ENCODE data around the gene SLC22A15.

The SLC22A15 gene

DNA sequence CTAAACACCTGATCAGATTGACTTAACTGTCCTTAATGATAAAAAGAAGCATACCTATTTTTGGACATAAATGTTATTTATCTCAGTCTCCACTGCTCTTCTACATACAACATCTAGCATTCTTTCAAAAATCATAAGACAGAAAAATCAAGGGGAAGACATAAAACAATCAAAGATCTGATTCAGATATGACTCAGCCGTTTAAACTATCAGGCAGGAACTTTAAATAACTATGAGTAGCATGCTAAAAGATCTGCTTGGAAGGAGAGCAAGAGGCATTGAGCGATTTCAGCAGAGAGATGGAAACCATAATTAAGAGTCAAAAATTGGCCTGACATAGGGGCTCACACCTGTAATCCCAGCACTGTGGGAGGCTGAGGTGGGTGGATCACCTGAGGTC is 27.2 kb upstream of the SLC22A15 start:
- H3K4me3 ChIP-seq (replicated peaks; ENCODE audit: low read depth, low read length): no peak overlapping the region
- DNase-seq (ENCODE audit: extremely low read depth, low read depth): no peak
- TF ChIP-seq, protein P1, sequence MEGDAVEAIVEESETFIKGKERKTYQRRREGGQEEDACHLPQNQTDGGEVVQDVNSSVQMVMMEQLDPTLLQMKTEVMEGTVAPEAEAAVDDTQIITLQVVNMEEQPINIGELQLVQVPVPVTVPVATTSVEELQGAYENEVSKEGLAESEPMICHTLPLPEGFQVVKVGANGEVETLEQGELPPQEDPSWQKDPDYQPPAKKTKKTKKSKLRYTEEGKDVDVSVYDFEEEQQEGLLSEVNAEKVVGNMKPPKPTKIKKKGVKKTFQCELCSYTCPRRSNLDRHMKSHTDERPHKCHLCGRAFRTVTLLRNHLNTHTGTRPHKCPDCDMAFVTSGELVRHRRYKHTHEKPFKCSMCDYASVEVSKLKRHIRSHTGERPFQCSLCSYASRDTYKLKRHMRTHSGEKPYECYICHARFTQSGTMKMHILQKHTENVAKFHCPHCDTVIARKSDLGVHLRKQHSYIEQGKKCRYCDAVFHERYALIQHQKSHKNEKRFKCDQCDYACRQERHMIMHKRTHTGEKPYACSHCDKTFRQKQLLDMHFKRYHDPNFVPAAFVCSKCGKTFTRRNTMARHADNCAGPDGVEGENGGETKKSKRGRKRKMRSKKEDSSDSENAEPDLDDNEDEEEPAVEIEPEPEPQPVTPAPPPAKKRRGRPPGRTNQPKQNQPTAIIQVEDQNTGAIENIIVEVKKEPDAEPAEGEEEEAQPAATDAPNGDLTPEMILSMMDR (IDR thresholded peaks at IDR 0.05; ENCODE audit: low read depth, low read length, missing control alignments): no peak

DNA sequence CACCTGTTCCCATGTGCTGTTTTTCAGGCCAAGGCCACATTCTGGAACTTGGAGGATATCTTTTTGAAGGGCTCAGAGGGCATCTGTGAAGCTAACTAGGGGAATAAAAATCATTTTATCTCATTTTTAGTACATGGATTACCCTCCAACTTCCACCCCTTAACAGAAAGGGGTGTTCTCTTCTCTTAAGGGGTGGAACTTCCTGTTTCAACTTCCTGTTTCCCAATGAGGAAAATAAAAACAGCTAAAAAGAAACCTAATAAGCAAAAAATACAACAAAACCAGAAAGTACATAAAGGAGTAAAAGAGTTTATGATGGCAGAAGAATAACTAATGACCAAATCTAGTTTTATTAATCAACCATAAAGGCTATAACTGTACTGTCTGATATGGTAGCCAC is 24.8 kb upstream of the SLC22A15 start:
- no peak for DNase-seq (ENCODE audit: extremely low read depth, low read depth)
- no peak overlapping the region for H3K4me3 ChIP-seq (replicated peaks; ENCODE audit: low read depth, low read length)
- TF ChIP-seq, protein P1 (IDR thresholded peaks at IDR 0.05; ENCODE audit: low read depth, low read length, missing control alignments): no peak

DNA sequence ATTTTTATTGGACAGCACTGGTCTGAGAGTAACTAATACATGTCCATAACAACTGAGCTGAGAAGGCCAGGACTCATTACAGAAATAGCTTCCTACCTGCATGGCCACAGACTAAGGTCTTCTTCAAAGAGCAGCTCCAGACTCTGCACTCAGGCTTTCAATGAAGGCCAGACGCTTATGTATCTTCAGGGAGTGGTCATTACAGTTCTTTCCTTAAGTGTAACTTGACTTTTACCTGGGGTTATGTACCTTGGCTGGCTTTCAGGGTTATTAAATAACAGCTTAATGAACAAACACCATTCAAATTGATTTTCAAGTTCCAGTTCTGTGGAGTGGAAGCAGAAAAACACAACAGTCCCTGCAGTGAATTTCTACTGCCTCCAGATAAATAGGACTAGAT is 23.8 kb upstream of the SLC22A15 start:
- TF ChIP-seq, protein P1 (IDR thresholded peaks at IDR 0.05; ENCODE audit: low read depth, low read length, missing control alignments): no peak
- H3K4me3 ChIP-seq (replicated peaks; ENCODE audit: low read depth, low read length): no peak overlapping the region
- DNase-seq (ENCODE audit: extremely low read depth, low read depth): no peak

DNA sequence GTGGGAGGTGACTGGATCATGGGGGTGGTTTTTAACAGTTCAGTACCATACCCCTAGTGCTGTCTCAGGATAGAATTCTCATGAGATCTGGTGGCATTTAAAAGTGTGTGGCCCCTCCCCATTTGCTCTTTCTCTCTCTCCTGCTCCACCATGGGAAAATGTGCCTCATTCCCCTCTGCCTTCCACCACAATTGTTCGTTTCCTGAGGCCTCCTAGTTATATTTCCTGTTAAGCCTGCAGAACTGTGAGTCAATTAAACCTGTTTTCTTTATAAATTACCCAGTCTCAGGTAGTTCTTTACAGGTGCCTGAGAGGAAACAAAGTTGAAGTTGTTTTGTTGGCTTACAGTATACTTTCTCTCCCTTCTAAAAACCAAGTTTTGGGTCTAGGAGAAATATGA is 23.1 kb upstream of the SLC22A15 start:
- no peak for DNase-seq (ENCODE audit: extremely low read depth, low read depth)
- H3K4me3 ChIP-seq (replicated peaks; ENCODE audit: low read depth, low read length): no peak overlapping the region
- TF ChIP-seq, protein P1 (IDR thresholded peaks at IDR 0.05; ENCODE audit: low read depth, low read length, missing control alignments): no peak

DNA sequence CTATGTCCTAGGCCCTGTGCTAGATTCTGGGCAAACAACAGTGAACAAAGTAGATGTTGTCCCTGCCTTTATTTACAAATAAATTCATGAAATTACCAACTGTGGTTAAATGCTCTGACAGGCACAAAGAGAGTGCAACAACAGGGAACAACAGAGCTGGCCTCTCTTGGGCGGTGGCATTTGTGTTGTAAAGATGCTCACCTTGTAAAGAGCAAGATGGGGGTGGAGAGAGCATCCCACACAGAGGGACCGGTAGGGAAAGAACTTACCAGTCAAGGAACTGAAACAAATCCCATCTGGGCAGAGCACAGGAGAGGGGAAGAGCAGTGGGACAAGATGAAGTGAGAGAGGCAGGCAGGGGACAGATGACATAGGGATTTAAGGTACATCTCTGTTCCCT is 21.6 kb upstream of the SLC22A15 start:
- no peak overlapping the region for H3K4me3 ChIP-seq (replicated peaks; ENCODE audit: low read depth, low read length)
- no peak for DNase-seq (ENCODE audit: extremely low read depth, low read depth)
- TF ChIP-seq, protein P1 (IDR thresholded peaks at IDR 0.05; ENCODE audit: low read depth, low read length, missing control alignments): no peak

DNA sequence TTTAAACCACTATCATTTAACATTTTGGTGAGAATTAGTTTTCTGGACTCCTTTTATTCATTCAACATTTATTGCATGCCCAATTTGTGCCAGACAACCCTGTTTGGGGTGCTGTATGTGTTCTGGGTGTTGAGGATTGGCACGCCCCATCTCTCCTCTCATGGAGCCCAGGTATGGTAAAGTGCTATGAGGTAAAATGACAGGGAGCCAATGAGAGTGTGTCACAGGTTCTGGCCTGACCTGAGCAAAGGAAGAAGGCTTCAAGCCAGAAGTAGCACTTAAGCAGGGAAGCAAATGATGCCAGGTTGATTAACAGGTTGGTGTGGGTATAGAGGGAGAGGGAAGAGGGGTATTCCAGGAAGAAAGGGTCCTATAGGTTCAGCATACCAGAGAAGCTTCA is 21.1 kb upstream of the SLC22A15 start:
- H3K4me3 ChIP-seq (replicated peaks; ENCODE audit: low read depth, low read length): no peak overlapping the region
- TF ChIP-seq, protein P1 (IDR thresholded peaks at IDR 0.05; ENCODE audit: low read depth, low read length, missing control alignments): no peak
- no peak for DNase-seq (ENCODE audit: extremely low read depth, low read depth)

DNA sequence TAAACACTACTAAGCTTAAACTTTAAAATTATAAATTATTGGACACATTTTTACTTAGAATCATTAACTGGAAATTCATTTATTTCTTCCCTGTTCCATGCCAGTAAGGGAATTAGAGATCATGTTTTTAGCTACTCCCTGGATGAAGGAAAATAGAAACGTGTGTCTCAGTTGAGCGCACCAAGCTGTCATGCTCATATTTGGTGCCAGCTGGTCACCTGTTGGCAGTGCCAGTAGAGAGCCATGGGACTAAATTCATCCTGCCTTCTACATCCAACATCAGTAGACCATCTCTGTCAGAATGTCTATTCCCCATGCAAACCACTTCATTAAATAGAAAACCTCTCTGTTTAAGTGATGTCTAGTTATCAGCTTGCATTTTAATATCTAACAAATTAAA is 17.4 kb upstream of the SLC22A15 start:
- TF ChIP-seq, protein P1 (IDR thresholded peaks at IDR 0.05; ENCODE audit: low read depth, low read length, missing control alignments): no peak
- no peak overlapping the region for H3K4me3 ChIP-seq (replicated peaks; ENCODE audit: low read depth, low read length)
- DNase-seq (ENCODE audit: extremely low read depth, low read depth): no peak
